ENCODE results near the gene P2RY6.
A peak's percentile ranks its signal among the peaks of the same experiment; 100 is the strongest.

The P2RY6 gene

DNA sequence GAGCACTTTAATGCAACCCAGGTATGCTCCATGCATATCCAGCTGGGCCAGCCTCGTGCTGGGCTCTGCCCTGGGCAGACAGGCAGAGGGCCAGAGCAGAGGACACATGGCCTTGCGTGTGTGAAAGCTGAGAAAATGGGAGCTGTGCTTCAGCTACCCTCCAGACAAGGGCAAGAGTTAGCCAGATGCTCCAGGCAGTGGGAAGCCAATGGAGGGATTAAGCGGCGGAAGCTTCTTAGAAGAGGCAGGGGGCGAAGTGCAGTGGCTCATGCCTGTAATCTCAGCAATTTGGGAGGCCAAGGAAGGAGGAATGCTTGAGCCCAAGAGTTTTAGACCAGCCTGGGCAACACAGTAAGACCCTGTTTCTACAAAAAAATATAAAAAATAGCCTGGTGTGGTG lies 26.1 kb downstream of the P2RY6 start:
- no peak for DNase-seq

DNA sequence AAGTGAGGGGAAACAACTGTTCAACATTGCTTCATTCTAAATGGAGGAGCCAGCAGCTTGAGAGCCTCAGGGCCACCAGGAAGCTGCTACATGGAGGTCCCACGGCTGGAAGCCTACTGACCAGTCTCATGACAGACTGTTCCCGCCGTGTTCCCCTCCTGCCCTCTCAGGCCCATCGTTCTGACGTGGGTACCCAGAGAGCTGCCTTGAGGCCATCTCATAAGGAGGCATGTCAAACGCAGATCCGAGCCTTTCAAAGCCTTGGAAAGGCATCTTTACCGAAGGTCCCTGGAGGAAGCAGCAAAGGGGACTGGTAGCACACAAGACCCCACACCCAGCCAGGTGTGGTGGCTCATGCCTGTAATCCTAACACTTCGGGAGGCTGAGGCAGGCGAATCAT lies 27.6 kb downstream of the P2RY6 start:
- no peak for DNase-seq

DNA sequence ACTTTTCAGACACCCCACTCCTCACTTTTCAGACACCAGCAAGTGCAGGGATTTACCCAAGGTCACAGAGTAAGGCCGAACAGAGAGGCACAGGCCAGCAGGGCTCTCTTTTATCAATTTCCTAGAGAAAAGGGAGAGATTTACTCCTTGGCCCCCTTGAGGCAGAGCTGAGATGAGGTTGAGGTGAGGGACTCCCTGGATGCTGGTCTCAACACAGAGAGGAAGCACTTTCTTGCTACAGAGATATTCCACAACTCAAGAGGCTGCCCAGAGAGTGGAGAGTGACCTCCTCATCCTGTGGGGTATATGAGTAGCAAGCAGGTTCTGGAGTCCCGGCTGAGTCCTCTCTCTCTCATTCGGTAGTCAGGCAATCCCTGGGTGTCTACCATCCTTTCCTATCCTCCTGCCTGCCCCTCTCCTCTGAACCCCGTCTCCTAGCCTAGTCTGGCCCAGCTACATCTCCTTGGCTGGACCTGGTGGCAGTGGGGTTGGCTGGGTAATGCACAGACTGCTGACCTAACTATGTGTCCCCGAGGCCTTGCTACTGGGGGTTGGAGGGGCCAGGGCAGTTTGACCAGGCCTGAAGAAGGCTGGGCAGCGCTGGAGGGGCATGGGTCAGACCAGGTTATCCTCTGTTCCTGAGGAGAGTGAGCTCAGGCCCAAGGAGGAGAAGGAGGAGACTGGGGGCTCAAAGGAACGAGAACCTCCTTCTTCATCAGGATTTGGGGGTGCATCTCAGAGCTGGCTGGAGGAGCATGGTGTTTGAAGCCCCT lies 34.1 kb downstream of the P2RY6 start:
- no peak for DNase-seq

DNA sequence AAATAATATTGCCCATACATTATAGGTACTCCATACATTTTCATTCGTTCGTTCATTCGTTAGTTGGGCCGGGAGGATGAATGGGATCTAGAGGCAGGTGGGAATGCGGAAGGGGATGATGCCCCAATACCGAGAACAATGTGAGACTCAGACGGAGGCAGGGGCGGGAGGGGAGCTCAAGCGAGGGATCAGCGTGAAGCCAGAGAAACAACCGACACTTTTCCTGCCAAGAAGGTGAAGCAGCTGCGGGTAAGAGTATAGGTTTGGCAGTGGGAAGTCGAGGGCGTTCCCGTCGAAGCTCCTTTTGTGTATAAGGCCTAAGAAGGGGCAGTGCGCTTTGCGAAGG lies 34.8 kb downstream of the P2RY6 start:
- no peak for DNase-seq

DNA sequence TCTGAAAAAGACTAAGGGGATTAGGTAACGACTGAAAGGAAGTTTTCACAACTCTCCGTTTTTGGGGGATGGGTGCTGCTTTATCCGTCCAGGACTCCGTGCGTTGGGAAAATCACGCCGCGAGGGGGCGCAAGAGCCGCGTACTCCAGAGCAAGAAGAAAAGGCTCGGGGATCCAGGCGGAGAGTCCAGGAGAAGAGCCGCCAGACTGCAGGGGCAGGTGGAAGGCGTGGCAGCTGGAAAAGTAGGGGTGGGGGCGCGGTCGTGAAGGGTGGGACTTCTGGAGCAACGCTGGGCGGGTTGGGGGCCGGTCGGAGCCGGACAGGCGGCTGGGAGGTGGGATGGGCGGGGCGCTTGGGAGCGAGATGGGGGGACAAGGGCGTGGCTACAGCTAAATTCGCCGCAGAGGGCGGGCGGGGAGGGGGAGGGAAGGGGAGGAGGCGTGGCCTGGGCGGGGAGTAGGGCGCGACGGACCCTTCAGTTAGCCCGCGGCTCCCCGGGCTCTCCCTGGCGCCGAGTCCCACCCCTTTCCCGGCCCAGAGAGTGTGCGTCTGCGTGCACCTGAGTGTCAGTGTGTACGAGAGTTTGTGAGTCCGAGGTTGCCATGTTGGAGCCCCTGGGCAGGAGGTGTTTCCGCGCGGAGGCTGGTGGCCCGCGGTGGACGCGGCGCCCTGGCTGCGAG lies 35.3 kb downstream of the P2RY6 start:
- peak; percentile 85 for DNase-seq

DNA sequence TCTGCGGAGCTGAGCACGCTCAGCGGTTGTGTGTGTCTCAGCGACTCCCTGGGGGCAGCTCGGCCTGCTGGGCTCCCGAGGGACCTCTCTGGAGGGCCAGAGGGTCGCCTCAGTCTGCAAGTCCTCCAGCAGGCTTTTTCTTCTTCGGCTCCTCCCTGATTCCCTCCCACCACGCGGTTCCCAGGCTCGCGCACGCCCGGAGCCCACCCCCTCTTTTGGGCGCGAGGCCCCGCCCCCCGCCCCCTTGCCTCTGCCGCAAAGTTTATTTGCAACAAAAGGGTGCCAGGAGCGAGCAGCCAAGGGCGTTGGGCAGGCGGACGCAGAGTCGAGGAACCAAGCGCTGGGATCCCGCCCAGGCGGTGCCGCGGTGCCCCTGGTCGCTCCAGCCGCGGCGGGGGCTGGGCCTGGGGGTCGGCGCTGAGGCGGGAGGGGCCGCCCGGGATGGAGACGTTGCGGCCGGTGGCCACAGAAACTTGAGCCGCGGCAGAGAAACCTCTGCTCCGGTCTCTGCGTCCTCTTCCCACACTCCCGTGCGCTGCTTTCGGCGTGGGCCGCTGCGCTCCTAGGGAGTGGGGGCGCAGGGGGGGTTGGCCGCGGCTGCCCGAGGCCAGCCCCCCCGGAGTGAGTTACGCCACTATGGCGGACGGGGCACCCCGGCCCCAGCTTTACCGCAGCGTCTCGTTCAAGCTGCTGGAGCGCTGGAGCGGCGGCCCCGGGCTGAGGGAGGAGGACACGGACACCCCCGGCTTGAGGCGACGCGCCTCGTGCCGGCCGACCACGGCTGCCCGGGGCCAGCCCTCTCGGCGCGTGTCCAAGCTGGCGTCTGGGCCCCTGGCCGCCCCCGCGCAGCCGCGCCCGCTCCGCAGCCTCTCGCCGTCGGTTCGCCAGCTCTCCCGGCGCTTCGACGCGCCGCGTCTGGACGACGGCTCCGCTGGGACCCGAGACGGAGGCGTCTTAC lies 36.1 kb downstream of the P2RY6 start, which contains the start of gene ARHGEF17:
Gene ARHGEF17, plus strand, starts transcription at position 274 of the 958 bp plus-strand sequence. Its CDS starts 363 bp downstream, at position 637.
- peak; percentile 50 for DNase-seq

DNA sequence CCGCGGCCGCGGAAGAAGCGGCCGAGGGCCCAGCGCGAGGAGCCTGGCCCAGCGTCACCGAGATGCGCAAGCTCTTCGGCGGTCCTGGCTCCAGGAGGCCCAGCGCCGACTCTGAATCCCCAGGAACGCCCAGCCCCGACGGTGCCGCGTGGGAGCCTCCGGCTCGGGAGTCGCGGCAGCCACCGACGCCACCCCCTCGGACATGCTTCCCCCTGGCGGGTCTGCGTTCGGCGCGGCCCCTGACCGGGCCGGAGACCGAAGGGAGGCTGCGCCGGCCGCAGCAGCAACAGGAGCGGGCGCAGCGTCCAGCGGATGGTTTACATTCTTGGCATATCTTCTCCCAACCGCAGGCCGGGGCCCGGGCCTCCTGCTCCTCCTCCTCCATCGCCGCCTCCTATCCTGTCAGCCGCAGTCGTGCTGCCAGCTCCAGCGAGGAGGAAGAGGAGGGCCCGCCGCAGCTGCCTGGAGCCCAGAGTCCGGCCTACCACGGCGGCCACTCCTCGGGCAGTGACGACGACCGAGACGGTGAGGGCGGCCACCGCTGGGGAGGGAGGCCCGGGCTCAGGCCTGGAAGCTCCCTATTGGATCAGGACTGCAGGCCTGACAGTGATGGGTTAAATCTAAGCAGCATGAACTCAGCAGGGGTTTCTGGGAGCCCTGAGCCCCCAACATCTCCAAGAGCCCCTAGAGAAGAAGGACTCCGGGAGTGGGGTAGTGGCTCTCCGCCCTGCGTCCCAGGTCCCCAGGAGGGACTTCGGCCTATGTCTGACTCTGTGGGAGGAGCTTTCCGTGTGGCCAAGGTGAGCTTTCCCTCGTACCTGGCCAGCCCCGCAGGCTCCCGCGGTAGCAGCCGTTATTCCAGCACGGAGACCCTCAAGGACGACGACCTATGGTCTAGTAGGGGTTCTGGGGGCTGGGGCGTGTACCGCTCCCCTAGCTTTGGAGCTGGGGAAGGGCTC lies 37.1 kb downstream of the P2RY6 start:
- DNase-seq: peak; percentile 74

DNA sequence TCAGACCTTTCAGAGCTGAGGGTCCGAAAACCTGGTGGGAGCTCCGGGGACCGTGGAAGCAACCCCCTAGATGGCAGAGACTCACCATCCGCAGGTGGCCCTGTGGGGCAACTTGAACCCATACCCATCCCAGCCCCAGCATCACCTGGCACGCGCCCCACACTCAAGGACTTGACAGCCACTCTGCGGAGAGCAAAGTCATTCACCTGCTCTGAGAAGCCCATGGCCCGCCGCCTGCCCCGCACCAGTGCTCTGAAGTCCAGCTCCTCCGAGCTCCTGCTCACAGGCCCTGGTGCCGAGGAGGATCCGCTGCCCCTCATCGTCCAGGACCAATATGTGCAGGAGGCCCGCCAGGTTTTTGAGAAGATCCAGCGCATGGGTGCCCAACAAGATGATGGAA lies 37.9 kb downstream of the P2RY6 start:
- DNase-seq: no peak

DNA sequence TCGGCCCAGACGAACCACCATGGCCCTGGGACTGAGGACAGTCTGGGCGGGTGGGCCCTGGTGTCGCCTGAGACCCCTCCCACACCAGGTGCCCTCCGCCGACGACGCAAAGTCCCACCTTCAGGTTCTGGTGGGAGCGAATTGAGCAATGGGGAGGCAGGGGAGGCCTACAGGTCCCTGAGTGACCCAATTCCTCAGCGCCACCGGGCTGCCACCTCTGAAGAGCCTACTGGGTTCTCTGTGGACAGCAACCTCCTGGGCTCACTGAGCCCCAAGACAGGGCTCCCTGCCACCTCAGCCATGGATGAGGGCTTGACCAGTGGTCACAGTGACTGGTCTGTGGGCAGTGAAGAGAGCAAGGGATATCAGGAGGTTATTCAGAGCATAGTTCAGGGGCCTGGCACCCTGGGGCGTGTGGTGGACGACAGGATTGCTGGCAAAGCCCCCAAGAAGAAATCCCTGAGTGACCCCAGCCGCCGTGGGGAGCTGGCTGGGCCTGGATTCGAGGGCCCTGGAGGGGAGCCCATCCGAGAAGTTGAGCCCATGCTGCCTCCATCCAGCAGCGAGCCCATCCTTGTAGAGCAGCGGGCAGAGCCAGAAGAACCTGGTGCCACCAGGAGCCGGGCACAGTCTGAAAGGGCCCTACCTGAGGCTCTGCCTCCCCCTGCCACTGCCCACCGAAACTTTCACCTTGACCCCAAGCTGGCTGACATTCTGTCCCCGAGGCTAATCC lies 38.7 kb downstream of the P2RY6 start:
- no peak for DNase-seq

DNA sequence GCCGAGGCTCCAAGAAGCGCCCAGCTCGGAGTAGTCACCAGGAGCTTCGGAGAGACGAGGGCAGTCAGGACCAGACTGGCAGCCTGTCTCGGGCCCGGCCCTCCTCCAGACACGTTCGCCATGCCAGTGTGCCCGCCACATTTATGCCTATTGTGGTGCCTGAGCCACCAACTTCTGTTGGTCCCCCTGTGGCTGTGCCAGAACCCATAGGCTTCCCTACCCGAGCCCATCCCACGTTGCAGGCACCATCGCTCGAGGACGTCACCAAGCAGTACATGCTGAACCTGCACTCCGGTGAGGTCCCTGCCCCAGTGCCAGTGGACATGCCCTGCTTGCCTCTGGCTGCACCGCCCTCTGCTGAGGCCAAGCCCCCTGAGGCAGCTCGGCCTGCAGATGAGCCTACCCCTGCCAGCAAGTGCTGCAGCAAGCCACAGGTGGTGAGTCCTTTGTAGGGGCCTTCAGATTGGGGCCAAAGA lies 39.3 kb downstream of the P2RY6 start:
- no peak for DNase-seq

DNA sequence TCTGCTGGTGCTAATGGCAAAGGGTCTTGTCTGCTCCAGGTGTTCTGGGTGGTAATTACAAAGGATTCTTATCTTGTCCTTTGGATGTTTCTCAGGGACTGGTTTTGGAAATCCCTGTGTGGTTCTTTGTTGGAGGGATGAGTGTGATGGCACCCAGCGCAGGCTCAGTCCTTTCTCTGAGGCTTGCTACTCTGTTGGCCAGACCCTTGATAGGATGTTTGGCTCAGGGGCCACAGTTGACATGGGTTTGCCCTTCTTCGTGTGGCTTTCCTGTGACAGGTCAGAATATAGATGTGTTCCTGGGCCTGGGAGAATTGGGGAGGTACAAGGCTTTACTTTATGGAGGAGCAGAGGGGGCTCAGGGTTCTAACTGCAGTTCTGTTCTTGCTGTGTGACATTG lies 39.9 kb downstream of the P2RY6 start:
- no peak for DNase-seq

DNA sequence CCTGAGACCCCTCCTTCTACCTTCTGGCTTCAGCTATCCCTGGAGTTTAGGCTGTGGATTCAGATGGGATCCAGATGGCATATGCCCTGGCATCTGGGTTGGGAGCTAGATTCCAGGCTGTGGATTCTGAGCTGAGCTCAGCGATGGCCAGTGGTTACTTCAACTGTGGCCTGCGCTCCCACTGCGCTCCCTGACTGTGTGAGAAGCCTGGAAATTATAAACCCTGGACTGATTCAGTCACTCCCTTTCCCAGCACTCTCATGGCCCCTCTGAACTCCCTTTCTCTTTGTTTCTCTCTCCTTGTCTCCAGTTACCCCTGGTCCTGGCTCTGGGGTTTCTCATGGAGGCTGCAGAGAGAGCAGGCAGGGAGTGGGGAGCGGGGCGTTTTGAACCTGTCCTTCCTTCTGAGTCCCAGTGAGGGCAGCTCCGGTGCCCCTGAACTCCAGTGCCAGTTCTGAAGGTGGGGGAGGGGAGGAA lies 40.8 kb downstream of the P2RY6 start:
- no peak for DNase-seq

DNA sequence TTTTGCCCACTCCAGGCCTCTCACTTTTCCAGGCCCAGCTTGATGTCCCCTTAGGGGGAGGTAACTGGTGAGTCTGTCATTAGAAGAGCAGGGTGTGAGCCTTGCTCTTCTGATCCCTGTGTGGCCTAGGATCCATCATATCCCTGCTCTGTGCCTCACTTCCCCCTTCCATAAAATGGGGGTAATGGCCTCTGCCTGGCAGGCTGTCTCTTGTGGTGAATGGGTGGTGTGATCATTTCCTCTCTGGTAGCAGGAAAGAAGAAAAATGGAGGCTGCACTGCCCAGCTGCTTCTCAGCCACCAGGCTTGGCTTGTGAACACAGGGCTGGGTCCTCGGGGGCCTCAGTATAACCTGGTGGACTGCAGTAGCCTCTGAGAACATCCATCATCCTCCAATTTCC lies 41.5 kb downstream of the P2RY6 start:
- DNase-seq: no peak

DNA sequence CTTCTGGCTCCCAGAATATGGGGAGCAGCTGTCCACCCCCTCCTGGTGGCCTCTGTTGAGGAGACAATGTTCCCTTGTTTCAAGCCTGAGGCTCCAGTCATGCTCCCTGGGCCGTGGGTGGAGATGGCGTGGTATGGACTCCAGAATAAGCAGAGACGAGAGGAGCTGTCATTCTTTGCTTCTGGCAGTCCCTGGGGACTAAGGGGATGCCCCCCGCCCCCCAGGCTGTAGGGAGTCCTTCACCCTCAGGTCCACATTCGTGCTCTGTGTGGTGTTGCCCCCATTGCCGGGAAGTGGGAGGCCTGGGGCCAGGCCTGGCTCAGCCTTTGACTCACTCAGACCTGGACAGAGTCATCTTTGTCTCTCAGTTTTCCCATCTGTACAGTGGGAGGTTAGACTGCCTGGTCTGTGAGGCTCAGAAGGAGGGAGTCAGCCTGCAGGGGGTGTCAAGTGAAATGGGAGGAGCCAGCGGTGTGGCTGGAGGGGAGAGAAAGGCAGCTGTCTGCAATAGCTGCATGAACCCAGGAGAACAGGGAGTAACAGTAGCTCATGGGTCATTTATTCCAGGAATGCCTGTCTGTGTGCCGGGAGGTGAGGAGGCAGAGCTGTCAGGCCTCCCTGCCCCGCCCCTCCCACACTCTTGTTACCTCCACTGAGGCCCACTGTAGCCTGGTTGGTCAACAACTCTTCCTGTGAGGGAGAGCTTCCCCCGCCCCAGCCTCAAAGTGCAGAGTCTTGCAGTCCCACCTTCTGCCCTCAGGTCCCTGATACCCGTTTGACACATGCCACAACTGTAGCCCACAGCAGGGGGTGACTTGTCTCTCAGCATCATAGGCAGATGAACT lies 42.2 kb downstream of the P2RY6 start:
- no peak for DNase-seq

DNA sequence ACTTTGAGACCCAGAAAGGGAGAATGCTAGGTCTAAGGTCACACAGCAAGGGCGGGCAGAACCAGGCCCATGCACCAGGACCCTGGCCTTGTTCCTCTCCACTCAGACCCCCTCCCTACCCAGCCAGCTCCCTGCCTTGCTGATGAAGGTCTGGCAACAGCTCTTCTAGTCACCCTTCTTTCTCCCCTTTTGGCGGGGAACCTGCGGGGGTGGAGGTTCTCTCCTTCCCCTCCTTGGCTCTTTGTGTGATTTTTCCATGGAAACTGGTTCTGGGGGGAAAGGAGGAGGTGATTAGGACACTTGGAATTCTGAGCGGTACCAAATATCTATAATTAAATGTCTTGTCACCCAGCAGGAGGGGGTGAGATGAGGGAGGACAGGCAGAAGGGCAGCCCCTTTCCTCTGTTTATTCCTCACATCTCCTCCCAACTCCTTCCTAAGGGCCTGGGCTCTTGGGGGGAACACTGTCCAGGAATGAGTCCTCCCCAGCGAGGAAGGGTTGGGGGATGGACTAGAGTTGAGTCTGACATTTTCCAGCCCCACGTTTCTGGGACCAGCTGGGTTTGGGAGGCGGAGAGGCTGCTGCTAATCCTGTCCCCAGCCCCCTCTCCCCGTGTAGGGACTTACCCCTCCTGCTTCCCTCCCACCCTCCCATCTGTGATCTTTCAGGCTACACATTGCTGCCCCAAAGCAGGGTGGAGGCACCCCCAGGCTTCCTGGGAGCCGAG lies 43.3 kb downstream of the P2RY6 start:
- no peak for DNase-seq

DNA sequence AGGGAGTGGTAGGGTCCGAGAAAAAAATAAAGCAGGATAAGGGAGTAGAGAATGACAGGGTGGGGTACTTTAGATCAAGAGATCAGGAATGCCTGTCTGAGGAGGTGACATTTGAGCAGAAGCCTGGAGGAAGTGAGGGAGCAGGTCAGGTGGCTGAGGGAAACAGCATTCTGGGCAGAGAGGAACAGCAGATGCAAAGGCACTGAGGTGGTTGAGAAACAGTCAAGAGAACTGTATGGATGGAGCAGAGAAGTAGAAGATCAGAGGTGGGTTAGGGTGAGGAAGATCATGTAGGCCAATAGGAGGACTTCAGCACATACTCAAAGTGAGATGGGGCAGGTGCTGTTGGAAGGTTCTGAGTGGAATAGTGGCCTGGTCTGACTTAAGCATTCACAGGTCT lies 44.3 kb downstream of the P2RY6 start:
- no peak for DNase-seq

DNA sequence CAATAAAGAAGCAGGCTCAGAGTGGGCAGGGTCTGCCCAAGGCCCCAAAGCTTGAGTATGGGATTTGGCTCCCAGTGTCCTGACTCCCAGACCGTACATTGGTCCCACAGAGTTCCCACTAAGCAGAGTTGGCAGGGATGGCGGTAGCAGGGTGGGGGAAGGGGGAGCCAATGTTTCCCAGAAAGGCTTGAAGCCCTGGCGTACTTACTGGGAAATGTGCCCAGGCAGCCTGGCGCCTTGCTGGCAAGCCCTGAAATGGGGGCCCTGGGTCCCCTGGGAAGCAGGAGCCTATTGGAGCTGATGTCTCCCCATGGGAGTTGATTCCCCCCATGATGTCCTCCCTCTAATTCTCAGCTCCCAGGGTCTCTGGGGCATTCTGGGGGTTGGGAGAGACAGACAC lies 45.2 kb downstream of the P2RY6 start:
- no peak for DNase-seq

DNA sequence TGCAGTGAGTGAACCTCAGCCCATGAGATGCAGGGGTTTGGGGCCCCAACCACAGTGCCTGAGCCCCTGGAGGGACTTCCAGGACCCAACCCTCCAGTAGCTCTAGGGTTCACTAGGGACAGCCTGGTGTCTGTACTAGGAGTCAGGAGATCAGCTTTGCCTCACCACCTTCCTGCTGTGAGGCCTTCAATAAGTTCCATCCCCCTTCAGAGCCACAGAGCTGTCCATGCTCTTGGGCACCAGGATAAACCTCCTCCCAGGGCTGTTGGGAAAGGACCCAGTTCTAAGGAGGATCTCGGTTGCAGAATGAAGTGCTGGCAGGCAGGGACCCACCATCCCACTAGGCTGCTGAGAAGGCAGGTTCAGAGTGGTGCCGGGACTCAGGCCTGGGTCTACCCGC lies 45.7 kb downstream of the P2RY6 start:
- DNase-seq: no peak

DNA sequence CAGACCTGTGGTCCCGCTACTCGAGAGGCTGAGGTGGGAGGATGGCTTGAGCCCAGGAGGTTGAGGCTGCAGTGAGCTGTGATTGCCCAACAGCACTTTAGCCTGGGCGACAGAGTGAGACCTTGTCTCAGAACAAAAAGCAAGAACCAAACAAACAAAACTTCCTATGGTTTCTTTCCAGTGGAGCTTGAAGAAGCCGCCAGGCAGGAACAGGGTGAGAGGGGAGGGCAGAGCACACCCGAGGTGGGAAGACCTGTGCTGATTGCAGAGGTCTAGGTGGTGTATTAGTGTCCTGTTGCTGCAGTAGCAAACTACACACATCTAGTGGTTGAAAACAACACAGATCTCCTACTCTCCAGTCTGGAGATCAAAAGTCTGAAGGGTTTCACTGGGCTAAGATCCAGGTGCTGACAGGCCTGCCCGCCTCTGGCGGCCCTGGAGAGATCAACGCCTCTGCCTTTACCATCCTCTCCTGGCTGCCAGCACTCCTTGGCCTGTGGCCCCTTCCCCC lies 46.4 kb downstream of the P2RY6 start:
- DNase-seq: no peak

Measured in GOT3 (cell line).